C4-2B (cell line): ENCODE data around the gene GUCA1A.

ENCODE experiments used
- ZFX ChIP-seq: fragments of 450-650 bp; IDR thresholded peaks from 2 replicates; pipeline ENCODE4 v1.6.1; 2017
- TF ChIP-seq, protein P1 (sequence below): fragments of 450-650 bp; conservative IDR thresholded peaks from 2 replicates; pipeline ENCODE4 v1.5.1; 2017; ENCODE audit warnings: mild to moderate bottlenecking

DNA sequence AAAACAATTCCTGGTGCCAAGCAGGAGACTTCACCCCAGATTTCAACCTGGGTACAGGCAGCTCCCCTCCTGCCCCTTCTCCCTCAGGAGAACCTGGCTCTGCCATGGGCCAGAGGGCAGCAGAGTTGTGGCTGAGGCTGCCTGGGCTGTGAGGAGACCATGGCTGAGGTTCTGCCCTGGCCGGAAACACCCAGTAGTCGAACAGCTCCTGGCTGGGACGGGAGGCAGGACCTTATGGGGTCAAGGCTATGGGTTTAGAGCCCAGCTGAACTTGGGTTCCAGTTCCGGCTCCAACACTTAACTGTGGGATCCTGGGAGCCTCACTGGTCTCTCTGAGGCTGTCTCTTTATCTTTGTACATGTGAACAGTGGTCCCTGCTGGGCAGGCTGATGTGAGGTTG lies 39.2 kb upstream of the GUCA1A start:
- TF ChIP-seq, protein P1, sequence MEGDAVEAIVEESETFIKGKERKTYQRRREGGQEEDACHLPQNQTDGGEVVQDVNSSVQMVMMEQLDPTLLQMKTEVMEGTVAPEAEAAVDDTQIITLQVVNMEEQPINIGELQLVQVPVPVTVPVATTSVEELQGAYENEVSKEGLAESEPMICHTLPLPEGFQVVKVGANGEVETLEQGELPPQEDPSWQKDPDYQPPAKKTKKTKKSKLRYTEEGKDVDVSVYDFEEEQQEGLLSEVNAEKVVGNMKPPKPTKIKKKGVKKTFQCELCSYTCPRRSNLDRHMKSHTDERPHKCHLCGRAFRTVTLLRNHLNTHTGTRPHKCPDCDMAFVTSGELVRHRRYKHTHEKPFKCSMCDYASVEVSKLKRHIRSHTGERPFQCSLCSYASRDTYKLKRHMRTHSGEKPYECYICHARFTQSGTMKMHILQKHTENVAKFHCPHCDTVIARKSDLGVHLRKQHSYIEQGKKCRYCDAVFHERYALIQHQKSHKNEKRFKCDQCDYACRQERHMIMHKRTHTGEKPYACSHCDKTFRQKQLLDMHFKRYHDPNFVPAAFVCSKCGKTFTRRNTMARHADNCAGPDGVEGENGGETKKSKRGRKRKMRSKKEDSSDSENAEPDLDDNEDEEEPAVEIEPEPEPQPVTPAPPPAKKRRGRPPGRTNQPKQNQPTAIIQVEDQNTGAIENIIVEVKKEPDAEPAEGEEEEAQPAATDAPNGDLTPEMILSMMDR = no peak
- TF ChIP-seq ZFX = no peak
